Heart left ventricle (tissue), 16 donors: ENCODE results near the gene NARS2. TPM values are rescaled to one million over a fixed set of nuclear protein-coding genes. Genes with fewer than 3 reads are reported as not detected.

Experiments
- ATAC-seq, 4 donors: fragments of 200-7000 bp; cut with Tn5 transposase; one replicate each; pipeline ENCODE4 v1.9.1; 2020 to 2022; ENCODE audit warnings: moderate library complexity in 4 of 4, mild to moderate bottlenecking in 3 of 4, moderate number of reproducible peaks in 1 of 4
- DNase-seq, 5 donors: peaks; one replicate each; pipeline ENCODE4 v3.0.0-alpha.2; 2020
- H3K27ac ChIP-seq, 12 donors: fragments of 200-600 bp; sonication (generic) in 4 of 12; one replicate each; pipeline versions ENCODE4 v1.5.0 to v1.8.0; 2016 to 2022; ENCODE audit warnings: mild to moderate bottlenecking in 2 of 12
- H3K27me3 ChIP-seq, 9 donors: fragments of 200-600 bp; sonication (generic) in 2 of 9; one replicate each; pipeline versions ENCODE4 v1.5.1 to v1.8.0; 2016 to 2022; ENCODE audit warnings: mild to moderate bottlenecking in 3 of 9
- H3K36me3 ChIP-seq, 9 donors: fragments of 200-600 bp; sonication (generic) in 2 of 9; one replicate each; pipeline versions ENCODE4 v1.5.0 to v1.8.0; 2018 to 2022; ENCODE audit warnings: mild to moderate bottlenecking in 2 of 9
- H3K4me1 ChIP-seq, 12 donors: fragments of 200-600 bp; sonication (generic) in 4 of 12; one replicate each; pipeline versions ENCODE4 v1.5.0 to v1.8.0; 2016 to 2022; ENCODE audit warnings: mild to moderate bottlenecking in 3 of 12
- H3K4me3 ChIP-seq, 12 donors: fragments of 200-600 bp; sonication (generic) in 4 of 12; one replicate each; pipeline versions ENCODE4 v1.5.0 to v1.8.0; 2017 to 2022; ENCODE audit warnings: mild to moderate bottlenecking in 9 of 12, moderate library complexity in 4 of 12
- H3K9me3 ChIP-seq, 12 donors: fragments of 200-600 bp; sonication (generic) in 4 of 12; one replicate each; pipeline versions ENCODE4 v1.5.0 to v1.8.0; 2016 to 2022; ENCODE audit warnings: mild to moderate bottlenecking in 1 of 12
- CTCF ChIP-seq, 12 donors: fragments of 200-600 bp; sonication (generic) in 4 of 12; IDR thresholded peaks; one replicate each; pipeline versions ENCODE4 v1.5.0 to v1.8.0; 2018 to 2022; ENCODE audit warnings: antibody characterized with exemption in 12 of 12, mild to moderate bottlenecking in 5 of 12
- POLR2A ChIP-seq, 2 donors: fragments of 450-650 bp; IDR thresholded peaks; one replicate each; pipeline ENCODE4 v1.6.1; 2017; ENCODE audit warnings: antibody characterized with exemption in 2 of 2, mild to moderate bottlenecking in 2 of 2, moderate library complexity in 2 of 2
- WGBS, 4 donors: extraction: QIAGEN DNeasy Blood & Tissue Kit in 2 of 4; methylation state at CpG; one replicate each; pipeline versions ENCODE4 v1.1.5 to v1.1.7; 2013 to 2018; 5-methylcytosine and 5-hydroxymethylcytosine counted together
- intact Hi-C, 10 donors: fragments of 100-400 bp; cut with DNase I; formaldehyde crosslinking; loops; one replicate each; pipeline versions ENCODE4 v1.11.1 to v1.14.2; 2022
- long read RNA-seq, 3 donors: library from polyadenylated mRNA; unstranded; transcript quantifications; one replicate each; pipeline ENCODE4 v2.0.0, GENCODE V29; 2020 to 2021
- polyA plus RNA-seq, 2 donors: library from polyadenylated mRNA; stranded (reverse); fragments of 200-250 nt; gene quantifications; one replicate each; pipeline ENCODE4 v1.2.3, GENCODE V29; 2013
- total RNA-seq, 9 donors: library from RNA; depleted of rRNA in 2 of 9; stranded (reverse); fragments of >200 nt in 2 of 9; fragmentation: NEBNext Ultra II Directional in 3 of 9; extraction: Animal tissue kit (Norgen Biotek cat#: 25700) in 3 of 9; gene quantifications; one replicate each; pipeline versions ENCODE4 v1.1.0 to v1.2.4, GENCODE V29; 2016 to 2023
- donor health status: ischemic (EF 13 %, LVEDD 7.1; RV severe dilation, severe dysfunction).
- donor health status: healthy with polysubstance abuse.
- donor health status: DM: no; HTN: yes; CAD: no.
- donor health status: DM: no; HTN: no; CAD: no.
- donor health status: ischemic (EF 25% LVEDD 6.9; RV normal size, moderate dysfunction).
- donor health status: ischemic (EF 25% LVEDD 5.7; RV mildly dilated, moderate dysfunction).
- donor health status: healthy.
- donor health status: DM: yes; HTN: yes; CAD: no.
- donor health status: ischemic (EF 35%, LVEDD 5.7; RV mildly dilated, moderate dysfunction).
- donor health status: nonischemic (EF 11% LVEDD 7.7; RV severe dilation, severe dysfunction).
- donor health status: DM: yes; HTN: yes; CAD: no.
- donor health status: PGD.
- donor health status: ischemic (EF 29% LVEDD 5.4; RV normal size, mild dysfunction).
- donor health status: nonischemic (EF 23%, LVEDD 6.1; RV moderate dilation, normal function).

Gene NARS2
- total RNA-seq (10 to 100 TPM in 8 of 9 donors, 1 to 10 TPM in 1; 9.9 to 18.1 (median 15.5) TPM), polyA plus RNA-seq (10 to 100 TPM; 16.2 to 23.2 TPM)
- long read RNA-seq, donor 1, transcript NARS2-201 (14 exons, 2,519 nt): major isoform, 44 of 60 reads
- long read RNA-seq, donor 1, partial matches to known transcripts: 2 of 60 reads
- long read RNA-seq, donor 1, other reads (novel, unspliced or antisense): 14 of 60 reads
- long read RNA-seq, donor 2, transcript NARS2-201 (14 exons, 2,519 nt): major isoform, 133 of 168 reads
- long read RNA-seq, donor 2, partial matches to known transcripts: 3 of 168 reads
- long read RNA-seq, donor 2, other reads (novel, unspliced or antisense): 31 of 168 reads
- long read RNA-seq, donor 3, transcript NARS2-201 (14 exons, 2,519 nt): major isoform, 41 of 54 reads
- long read RNA-seq, donor 3, partial matches to known transcripts: 1 of 54 reads
- long read RNA-seq, donor 3, other reads (novel, unspliced or antisense): 12 of 54 reads

DNA sequence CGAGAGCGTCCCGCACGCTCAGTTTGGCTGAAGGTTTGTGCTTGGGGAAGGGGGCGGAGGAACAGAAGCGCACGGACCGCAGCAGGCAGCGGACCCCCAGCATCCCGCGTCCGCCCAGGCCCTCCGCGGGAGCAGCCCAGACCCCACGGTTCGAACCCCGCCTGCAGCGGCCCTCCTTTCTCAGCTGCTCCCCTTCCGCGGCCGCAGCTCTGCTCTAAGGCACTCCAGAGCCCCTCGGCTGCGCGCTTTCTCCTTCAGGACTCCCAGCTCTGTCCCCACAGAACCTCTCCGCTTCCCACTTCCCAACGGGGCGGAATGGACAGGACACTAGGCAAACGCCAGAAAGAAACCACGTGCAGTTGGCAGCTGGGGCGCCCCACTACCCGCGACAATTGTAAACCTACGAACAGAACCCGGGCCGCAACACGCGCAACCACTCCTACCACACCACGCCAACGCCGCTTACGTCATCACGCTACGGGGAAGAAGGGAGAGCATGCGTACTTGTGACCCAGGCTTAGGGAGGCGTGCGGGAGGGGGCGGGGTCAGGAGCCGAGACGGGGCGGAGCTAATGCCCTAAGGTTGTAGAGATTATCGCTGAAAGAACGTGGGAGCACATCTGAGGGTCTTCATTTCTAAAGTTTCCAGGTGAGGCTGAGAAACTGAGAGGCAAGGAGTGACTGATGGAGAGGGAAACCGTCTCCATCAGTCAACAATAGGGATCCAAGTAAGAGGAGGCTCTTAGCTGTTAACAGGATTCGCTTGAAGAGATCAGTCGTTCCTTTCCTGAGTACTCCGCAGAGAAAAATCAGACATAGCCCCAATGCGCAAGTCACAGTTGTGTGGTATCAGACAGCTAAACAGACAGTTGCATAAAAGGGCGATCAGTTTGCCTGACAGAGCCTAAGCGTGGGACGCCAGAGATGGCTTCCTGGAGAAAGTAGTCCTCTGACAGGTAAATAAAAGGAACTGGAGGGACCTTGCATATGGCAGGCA, at the start of gene NARS2:
NARS2 (minus strand) TSS at position 479 of the 996 bp plus-strand sequence; CDS start at position 103, 376 bp downstream.
- H3K4me3 ChIP-seq: peak within 1 kb of the TSS; percentile 35 to 97 (median 91)
- H3K27ac ChIP-seq: peak within 1 kb of the TSS; percentile 34 to 89 (median 84)
- no peak for TF ChIP-seq CTCF (IDR thresholded peaks at IDR 0.05)
- TF ChIP-seq POLR2A (IDR thresholded peaks at IDR 0.05): peak in 1 of 2 donors; percentile 67
- H3K4me1 ChIP-seq: peaks cover 0 to 23% (median 13%) of the 10 kb centered on the region in 12 donors
- intact Hi-C loops: no loop called here
- no peaks in the 10 kb centered on the region for H3K27me3 ChIP-seq
- peaks cover 0 to 19% (median 13%) of the 10 kb centered on the region in 9 donors for H3K36me3 ChIP-seq
- 0 to 1% (median 0%) methylated on average over 57 to 60 of the region's 60 CpGs for WGBS, 4 donors
- peak; percentile 99 to 100 (median 100) for ATAC-seq
- peak; percentile 97 to 98 (median 97) for DNase-seq
- H3K9me3 ChIP-seq: no peaks in the 10 kb centered on the region

DNA sequence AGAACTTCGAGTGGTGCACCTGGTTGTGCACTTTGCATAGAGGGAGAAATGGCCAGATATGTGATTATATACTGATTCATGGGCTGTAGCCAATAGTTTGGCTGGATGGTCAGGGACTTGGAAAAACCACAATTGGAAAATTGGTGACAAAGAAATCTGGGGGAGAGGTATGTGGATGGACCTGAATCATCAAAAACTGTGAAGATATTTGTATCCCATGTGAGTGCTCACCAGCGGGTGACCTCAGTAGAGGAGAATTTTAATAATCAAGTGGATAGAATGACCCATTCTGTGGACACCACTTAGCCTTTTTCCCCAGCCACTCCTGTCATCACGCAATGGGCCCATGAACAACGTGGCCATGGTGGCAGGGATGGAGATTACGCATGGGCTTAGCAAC, 48.0 kb upstream of the NARS2 start:
- no peaks in the 10 kb centered on the region for H3K36me3 ChIP-seq
- ATAC-seq (no peak), DNase-seq (no peak)
- no peaks in the 10 kb centered on the region for H3K4me1 ChIP-seq
- peaks cover 0 to 25% (median 12%) of the 10 kb centered on the region in 12 donors for H3K9me3 ChIP-seq
- intact Hi-C loops: no loop called here
- H3K27me3 ChIP-seq: no peaks in the 10 kb centered on the region
- H3K27ac ChIP-seq: no peak overlapping the region
- H3K4me3 ChIP-seq: no peak overlapping the region
- WGBS, 4 donors: 66 to 81% (median 77%) methylated on average over 5 of the region's 5 CpGs
- TF ChIP-seq POLR2A (IDR thresholded peaks at IDR 0.05) (no peak), CTCF (IDR thresholded peaks at IDR 0.05) (no peak)

- 51 to 87% (median 79%) methylated on average over 2 of the region's 2 CpGs for WGBS, 4 donors
- no peaks in the 10 kb centered on the region for H3K27me3 ChIP-seq
- H3K27ac ChIP-seq: no peak overlapping the region
- TF ChIP-seq POLR2A (IDR thresholded peaks at IDR 0.05): no peak
- no peak for TF ChIP-seq CTCF (IDR thresholded peaks at IDR 0.05)
- ATAC-seq (no peak), DNase-seq (no peak)
- no peak overlapping the region for H3K4me3 ChIP-seq
- intact Hi-C loops: no loop called here
- H3K9me3 ChIP-seq: peaks cover 0 to 23% (median 12%) of the 10 kb centered on the region in 12 donors
- no peaks in the 10 kb centered on the region for H3K36me3 ChIP-seq
- no peaks in the 10 kb centered on the region for H3K4me1 ChIP-seq
Measured at GRCh38 chr11:78620159-78620558, 45.5 kb upstream of the NARS2 start.
